ENCODE data around the gene SMOC2. TPM values are rescaled to one million over a fixed set of nuclear protein-coding genes. Genes with fewer than 3 reads are reported as not detected.
"Not testable (repeated sequence)": the region's sequence is repeated elsewhere in the genome, so short reads cannot be mapped to it uniquely, and the experiment has no call there.

SMOC2 gene
- total RNA-seq, 1 donor = not detected

DNA sequence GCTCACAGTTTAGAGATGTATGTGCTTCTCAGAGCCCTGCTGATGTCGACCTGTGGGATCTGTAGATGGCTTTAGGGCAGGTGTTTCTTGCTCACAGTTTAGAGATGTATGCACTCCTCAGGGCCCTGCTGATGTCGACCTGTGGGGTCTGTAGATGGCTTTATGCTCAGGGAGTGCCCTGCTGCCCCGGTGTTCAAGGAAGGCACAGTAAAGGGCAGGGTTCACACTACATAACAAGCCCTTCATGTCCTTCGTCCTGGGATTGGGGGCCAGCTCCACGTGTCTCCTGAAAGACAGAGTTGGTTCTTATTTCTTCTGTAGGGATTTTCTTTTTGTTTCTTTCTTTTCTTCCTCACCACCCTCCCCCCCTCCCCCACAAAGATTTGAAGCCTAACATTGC lies 91.1 kb downstream of the SMOC2 start:
- H3K4me3 ChIP-seq (ENCODE audit: low read depth, low read length) = no peak overlapping the region
- no peak for DNase-seq (ENCODE audit: low read depth)
- TF ChIP-seq, protein P1, sequence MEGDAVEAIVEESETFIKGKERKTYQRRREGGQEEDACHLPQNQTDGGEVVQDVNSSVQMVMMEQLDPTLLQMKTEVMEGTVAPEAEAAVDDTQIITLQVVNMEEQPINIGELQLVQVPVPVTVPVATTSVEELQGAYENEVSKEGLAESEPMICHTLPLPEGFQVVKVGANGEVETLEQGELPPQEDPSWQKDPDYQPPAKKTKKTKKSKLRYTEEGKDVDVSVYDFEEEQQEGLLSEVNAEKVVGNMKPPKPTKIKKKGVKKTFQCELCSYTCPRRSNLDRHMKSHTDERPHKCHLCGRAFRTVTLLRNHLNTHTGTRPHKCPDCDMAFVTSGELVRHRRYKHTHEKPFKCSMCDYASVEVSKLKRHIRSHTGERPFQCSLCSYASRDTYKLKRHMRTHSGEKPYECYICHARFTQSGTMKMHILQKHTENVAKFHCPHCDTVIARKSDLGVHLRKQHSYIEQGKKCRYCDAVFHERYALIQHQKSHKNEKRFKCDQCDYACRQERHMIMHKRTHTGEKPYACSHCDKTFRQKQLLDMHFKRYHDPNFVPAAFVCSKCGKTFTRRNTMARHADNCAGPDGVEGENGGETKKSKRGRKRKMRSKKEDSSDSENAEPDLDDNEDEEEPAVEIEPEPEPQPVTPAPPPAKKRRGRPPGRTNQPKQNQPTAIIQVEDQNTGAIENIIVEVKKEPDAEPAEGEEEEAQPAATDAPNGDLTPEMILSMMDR (IDR thresholded peaks at IDR 0.05; ENCODE audit: insufficient read depth, low read depth, low read length) = no peak

DNA sequence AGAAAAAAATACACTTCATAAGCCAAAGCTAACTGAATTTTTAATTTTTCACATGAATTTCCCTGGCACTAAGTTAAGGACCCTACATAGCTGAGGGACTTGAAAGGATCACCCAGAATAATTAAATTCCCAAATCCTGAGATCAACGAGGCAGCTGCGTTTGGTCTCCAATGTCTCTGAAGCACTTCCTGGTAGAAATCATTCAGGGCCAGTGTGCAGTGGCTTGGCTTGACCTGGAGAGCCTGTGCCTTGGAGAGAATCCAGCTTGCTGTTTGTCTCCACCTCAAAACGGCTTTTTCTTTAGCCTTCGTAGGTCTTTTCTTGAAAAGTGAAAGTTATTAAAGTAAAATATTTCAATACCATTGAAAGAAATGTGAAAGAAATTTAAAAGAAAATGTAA lies 92.4 kb downstream of the SMOC2 start:
- no peak overlapping the region for H3K4me3 ChIP-seq (ENCODE audit: low read depth, low read length)
- DNase-seq (ENCODE audit: low read depth) = no peak
- TF ChIP-seq, protein P1 (IDR thresholded peaks at IDR 0.05; ENCODE audit: insufficient read depth, low read depth, low read length) = no peak

GRCh38 chr6:168534265-168534664 lies 93.3 kb downstream of the SMOC2 start:
- DNase-seq (ENCODE audit: low read depth) = no peak
- no peak overlapping the region for H3K4me3 ChIP-seq (ENCODE audit: low read depth, low read length)
- TF ChIP-seq, protein P1 (IDR thresholded peaks at IDR 0.05; ENCODE audit: insufficient read depth, low read depth, low read length) = no peak

GRCh38 chr6:168535711-168536110 lies 94.7 kb downstream of the SMOC2 start:
- TF ChIP-seq, protein P1 (IDR thresholded peaks at IDR 0.05; ENCODE audit: insufficient read depth, low read depth, low read length) = no peak
- no peak overlapping the region for H3K4me3 ChIP-seq (ENCODE audit: low read depth, low read length)
- no peak for DNase-seq (ENCODE audit: low read depth)

GRCh38 chr6:168536196-168536595 lies 95.2 kb downstream of the SMOC2 start:
- no peak overlapping the region for H3K4me3 ChIP-seq (ENCODE audit: low read depth, low read length)
- DNase-seq (ENCODE audit: low read depth) = no peak
- TF ChIP-seq, protein P1 (IDR thresholded peaks at IDR 0.05; ENCODE audit: insufficient read depth, low read depth, low read length) = no peak

DNA sequence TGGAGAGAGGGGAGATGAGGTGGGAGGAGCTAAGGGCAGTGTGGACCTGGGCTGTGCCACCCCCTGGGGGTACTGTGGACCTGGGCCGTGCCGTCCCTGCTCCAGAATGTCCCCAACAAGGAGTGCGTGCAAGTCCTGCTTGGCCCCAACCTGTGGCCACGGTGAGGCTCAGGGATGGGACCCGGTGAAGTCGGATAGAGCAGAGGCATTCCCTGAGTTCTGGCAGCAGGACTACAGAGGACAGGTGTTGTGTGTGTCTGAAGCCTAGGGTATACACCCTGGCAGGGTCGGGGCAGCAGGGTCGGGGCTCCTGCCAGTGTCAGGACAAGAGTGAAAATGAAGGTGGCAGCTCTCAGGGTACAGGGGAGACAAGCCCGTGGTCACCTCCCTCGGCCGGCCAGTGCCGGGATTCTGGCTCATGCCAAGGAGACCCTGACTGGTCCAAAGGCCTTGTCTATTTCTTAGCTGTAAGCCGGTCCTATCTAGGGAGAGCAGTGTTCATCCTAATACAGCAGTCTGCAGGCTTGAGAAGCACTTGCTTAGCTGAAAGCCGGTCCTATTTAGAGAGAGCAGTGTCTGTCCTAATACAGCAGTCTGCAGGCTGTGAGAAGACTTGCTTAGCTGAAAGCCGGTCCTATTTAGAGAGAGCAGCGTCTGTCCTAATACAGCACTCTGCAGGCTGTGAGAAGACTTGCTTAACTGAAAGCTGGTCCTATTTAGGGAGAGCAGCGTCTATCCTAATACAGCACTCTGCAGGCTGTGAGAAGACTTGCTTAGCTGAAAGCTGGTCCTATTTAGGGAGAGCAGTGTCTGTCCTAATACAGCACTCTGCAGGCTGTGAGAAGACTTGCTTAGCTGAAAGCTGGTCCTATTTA lies 95.9 kb downstream of the SMOC2 start:
- DNase-seq (ENCODE audit: low read depth) = no peak
- H3K4me3 ChIP-seq (ENCODE audit: low read depth, low read length) = no peak overlapping the region
- TF ChIP-seq, protein P1 (IDR thresholded peaks at IDR 0.05; ENCODE audit: insufficient read depth, low read depth, low read length) = no peak

DNA sequence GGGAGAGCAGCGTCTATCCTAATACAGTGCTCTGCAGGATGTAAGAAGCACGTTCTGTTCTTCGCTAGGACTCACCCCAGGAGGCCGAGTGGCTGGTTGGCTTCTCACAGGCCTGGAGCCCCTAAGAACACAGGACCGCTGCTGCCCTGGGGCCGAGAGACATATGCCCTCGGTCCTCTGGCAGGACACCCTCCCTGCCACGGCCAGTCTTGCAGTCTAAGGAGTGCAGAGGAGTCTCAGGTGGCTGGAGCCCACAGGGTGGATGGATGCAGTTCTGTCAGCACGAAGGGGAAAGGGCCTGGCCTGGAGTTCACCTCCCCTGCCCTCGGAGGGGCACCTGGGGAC lies 96.5 kb downstream of the SMOC2 start:
- no peak for DNase-seq (ENCODE audit: low read depth)
- no peak overlapping the region for H3K4me3 ChIP-seq (ENCODE audit: low read depth, low read length)
- TF ChIP-seq, protein P1 (IDR thresholded peaks at IDR 0.05; ENCODE audit: insufficient read depth, low read depth, low read length) = no peak

GRCh38 chr6:168538188-168538891 lies 97.4 kb downstream of the SMOC2 start:
- DNase-seq (ENCODE audit: low read depth); H3K4me3 ChIP-seq (ENCODE audit: low read depth, low read length): not testable (repeated sequence)

All from fibroblast of villous mesenchyme (primary cell).